Natural killer cell treated with Interleukin-12 subunit alpha and Interleukin-12 subunit beta and Interleukin-15 and Interleukin-18, amount 100 ng/mL, for 72 hours (primary cell): ENCODE measurements around the gene BICC1. TPM values are rescaled to one million over a fixed set of nuclear protein-coding genes. Genes with fewer than 3 reads are reported as not detected.

Source experiments
- ATAC-seq, 2 donors: fragments of 150-1000 bp; cut with Tn5 transposase in 1 of 2; sonication (Bioruptor Pico), chemical (Tn5 transposase) in 1 of 2; 2 replicates each; pipeline ENCODE4 v1.10.0; 2021
- DNase-seq: peaks from one replicate; pipeline ENCODE4 v3.0.0; 2022; ENCODE audit warnings: low spot score
- H3K27ac Mint-ChIP-seq, 2 donors: 1 replicate in 1 of 2; 2 replicates in 1 of 2; pipeline ENCODE4 v1.8.0; 2022; ENCODE audit warnings: mixed read lengths in 2 of 2, mild to moderate bottlenecking in 1 of 2, moderate library complexity in 1 of 2
- H3K27me3 Mint-ChIP-seq, 2 donors: 1 replicate in 1 of 2; 2 replicates in 1 of 2; pipeline ENCODE4 v1.8.0; 2022; ENCODE audit warnings: mixed read lengths in 2 of 2
- H3K36me3 Mint-ChIP-seq: one replicate; pipeline ENCODE4 v1.8.0; 2022; ENCODE audit warnings: mixed read lengths
- H3K4me1 Mint-ChIP-seq, 2 donors: 1 replicate in 1 of 2; 2 replicates in 1 of 2; pipeline ENCODE4 v1.8.0; 2022; ENCODE audit warnings: low read depth in 2 of 2, mixed read lengths in 2 of 2, mild to moderate bottlenecking in 1 of 2
- H3K4me3 Mint-ChIP-seq: one replicate; pipeline ENCODE4 v1.8.0; 2022; ENCODE audit warnings: mixed read lengths
- H3K9me3 Mint-ChIP-seq: 2 replicates; pipeline ENCODE4 v1.8.0; 2022; ENCODE audit warnings: mixed read lengths
- total RNA-seq, 2 donors: library from RNA; stranded (reverse); gene quantifications; one replicate each; pipeline ENCODE4 v1.2.3, GENCODE V29; 2022

Gene BICC1
- total RNA-seq, 2 donors from 2014 or later: 0.26 TPM; not detected in 1

DNA sequence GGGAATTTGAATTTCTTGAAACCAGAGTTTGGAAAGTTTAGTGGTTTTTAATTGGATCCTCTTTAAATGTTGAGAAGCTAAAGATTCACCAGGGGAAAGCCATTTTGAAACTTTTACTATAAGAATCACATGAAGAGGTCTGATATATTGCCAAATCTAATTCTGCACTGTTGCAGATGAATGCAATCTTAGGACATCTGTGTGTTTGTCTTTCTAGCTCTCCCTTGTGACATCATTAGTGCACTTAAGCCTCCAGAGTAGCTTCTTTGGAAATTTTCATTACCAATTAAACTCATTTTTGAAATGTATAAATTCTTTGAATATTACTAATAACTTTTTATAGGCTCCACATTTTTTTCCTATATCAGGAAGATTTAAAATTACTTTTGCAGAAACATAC is 160.2 kb downstream of the BICC1 start:
- DNase-seq: no peak
- peaks cover 5% of the 10 kb centered on the region for H3K9me3 Mint-ChIP-seq
- ATAC-seq: no peak
- peaks cover 9% of the 10 kb centered on the region for H3K36me3 Mint-ChIP-seq
- H3K27ac Mint-ChIP-seq: no peak overlapping the region
- no peaks in the 10 kb centered on the region for H3K4me1 Mint-ChIP-seq
- H3K27me3 Mint-ChIP-seq: peaks cover 0 to 2% of the 10 kb centered on the region in 2 donors
- no peak overlapping the region for H3K4me3 Mint-ChIP-seq

DNA sequence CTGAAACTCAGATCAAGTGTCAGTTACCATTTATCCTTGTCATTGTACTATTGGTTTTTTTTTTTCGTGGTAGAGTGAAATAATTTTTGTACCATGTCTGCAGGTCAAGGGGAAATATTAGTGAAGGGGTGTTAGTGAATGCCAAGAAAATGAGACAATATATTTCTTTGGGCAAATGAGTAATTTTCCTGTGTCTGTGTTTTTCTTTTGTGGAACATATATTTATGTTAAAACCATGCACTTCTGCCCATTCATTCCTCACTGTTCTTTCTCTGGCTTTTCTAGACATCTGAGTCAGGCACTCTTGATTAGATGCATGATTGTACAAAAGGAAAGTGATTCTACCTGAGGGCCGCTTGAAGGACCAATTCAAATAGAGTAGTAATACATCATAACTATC is 161.6 kb downstream of the BICC1 start:
- H3K9me3 Mint-ChIP-seq: peaks cover 14% of the 10 kb centered on the region
- no peaks in the 10 kb centered on the region for H3K4me1 Mint-ChIP-seq
- no peak for ATAC-seq
- H3K36me3 Mint-ChIP-seq: peaks cover 9% of the 10 kb centered on the region
- no peak for DNase-seq
- no peak overlapping the region for H3K27ac Mint-ChIP-seq
- peaks cover 0 to 2% of the 10 kb centered on the region in 2 donors for H3K27me3 Mint-ChIP-seq
- no peak overlapping the region for H3K4me3 Mint-ChIP-seq

DNA sequence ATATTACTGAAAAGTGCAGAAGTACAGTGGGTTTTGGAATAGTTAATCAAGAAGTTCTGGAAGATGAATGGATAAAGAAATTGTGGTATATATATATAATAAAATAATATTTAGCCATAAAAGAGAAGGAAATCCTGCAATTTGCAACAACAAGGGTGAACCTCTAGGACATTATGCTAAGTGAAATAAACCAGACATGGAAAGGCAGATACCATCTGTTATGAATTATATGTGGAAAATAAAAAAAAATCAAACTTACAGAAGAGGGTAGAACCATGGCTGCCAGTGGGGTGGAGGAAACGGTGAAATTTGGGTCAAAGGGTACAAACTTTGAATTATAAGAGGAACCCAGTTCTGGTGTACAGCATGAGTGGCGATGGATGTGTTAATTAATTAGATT is 162.6 kb downstream of the BICC1 start:
- Mint-ChIP-seq H3K4me1 (no peaks in the 10 kb centered on the region), H3K4me3 (no peak overlapping the region), H3K27me3 (peaks cover 0 to 2% of the 10 kb centered on the region in 2 donors), H3K9me3 (peaks cover 14% of the 10 kb centered on the region), H3K36me3 (peaks cover 9% of the 10 kb centered on the region), H3K27ac (no peak overlapping the region)
- DNase-seq (no peak), ATAC-seq (no peak)

DNA sequence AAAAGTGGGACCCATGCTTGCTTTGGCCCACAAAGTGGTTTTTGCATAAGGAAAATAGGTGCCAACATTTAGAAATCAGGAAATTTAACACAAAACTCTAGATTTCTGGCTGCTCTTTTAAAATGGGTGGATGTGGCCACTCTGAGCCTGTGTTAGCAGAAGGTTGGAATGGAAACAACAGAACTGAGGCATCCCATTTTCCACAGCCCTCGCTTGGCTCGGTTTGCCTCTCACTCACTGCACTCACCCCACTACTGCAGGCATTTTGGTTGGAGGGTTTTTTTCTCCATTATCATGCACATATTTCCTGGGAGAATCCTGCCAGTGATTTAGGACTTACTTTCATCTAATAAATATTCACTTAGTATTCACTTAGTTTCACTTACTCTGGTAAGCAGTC is 178.9 kb downstream of the BICC1 start:
- Mint-ChIP-seq H3K9me3 (peaks cover 2% of the 10 kb centered on the region), H3K4me3 (no peak overlapping the region), H3K27ac (no peak overlapping the region), H3K27me3 (no peaks in the 10 kb centered on the region), H3K36me3 (no peaks in the 10 kb centered on the region), H3K4me1 (no peaks in the 10 kb centered on the region)
- ATAC-seq (no peak), DNase-seq (no peak)

DNA sequence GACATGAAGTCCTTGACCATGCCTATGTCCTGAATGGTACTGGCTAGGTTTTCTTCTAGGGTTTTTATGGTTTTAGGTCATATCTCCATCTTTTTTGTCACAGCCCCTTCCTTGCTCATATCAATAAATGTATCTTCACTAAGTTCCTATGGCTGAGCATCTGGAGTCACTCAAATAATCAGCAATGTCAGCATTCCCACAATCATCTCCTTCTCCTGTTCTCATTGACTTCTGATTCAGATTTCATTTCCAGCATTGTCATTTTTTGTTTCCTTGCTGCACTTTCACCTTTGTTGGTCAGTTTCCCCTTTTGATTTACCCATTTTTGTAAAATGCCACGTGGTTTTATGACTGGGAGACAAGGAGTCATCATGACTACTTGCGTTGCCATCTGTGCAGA is 181.2 kb downstream of the BICC1 start:
- no peak overlapping the region for H3K27ac Mint-ChIP-seq
- no peaks in the 10 kb centered on the region for H3K36me3 Mint-ChIP-seq
- H3K27me3 Mint-ChIP-seq: no peaks in the 10 kb centered on the region
- no peaks in the 10 kb centered on the region for H3K9me3 Mint-ChIP-seq
- no peak overlapping the region for H3K4me3 Mint-ChIP-seq
- DNase-seq (no peak), ATAC-seq (no peak)
- H3K4me1 Mint-ChIP-seq: no peaks in the 10 kb centered on the region

DNA sequence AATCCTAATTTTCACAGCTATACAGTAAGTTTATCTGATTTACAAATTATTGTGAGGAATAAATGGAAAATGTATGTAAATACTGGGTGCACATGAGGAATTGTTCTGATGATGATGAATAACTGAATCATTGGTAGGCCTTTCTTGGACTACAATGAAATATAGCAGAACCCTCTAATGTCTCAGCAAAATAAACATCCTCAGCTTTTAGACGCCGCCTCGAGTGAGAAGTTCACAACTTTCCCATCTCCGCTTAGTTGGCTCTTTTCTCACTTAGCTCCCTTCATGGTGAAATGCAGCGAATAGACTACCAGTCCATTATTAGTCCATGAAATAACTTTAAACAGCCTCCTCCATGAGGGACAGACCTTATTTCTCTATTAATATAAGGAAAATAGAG is 182.3 kb downstream of the BICC1 start:
- Mint-ChIP-seq H3K27ac (no peak overlapping the region), H3K4me3 (no peak overlapping the region), H3K9me3 (no peaks in the 10 kb centered on the region), H3K27me3 (no peaks in the 10 kb centered on the region), H3K4me1 (no peaks in the 10 kb centered on the region), H3K36me3 (no peaks in the 10 kb centered on the region)
- DNase-seq (no peak), ATAC-seq (no peak)

DNA sequence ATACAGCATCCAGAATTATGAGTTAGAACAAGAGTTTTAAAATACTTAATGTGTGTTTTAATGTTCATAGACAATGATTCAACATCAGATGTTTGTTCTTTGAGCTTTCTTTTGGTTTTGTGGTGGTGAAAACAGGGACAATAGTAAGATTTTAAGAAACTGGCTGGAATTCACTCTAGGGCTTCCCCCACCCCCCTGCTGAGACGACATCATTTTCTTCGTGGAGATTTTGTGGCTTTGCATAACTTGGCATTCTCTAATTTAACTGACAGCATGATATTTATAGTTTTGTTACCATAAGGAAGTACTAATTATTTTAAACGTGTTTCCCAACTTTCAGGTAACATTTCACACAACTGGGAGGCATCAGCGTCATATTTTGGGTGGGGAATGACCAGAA is 184.1 kb downstream of the BICC1 start:
- Mint-ChIP-seq H3K4me1 (no peaks in the 10 kb centered on the region), H3K27me3 (no peaks in the 10 kb centered on the region), H3K27ac (no peak overlapping the region), H3K9me3 (no peaks in the 10 kb centered on the region), H3K4me3 (no peak overlapping the region), H3K36me3 (no peaks in the 10 kb centered on the region)
- no peak for DNase-seq
- ATAC-seq: no peak

DNA sequence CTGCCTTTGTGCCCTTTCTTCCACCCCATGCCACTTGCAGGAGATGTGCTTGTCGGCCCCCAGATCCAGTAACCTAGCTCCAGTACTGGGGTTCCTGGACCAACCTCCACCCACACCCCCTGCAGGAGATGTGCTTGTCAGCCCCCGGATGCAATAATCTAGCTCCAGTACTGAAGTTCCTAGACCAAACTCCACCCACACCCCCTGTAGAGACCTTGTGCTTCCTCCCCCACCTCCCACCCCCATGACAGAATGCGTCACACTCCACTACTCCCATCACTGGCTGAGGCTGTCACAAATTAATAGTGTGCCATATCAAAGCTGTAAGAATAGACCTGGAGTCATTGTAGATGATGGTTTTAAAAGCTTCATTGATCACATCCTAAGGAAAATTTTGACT is 185.0 kb downstream of the BICC1 start:
- Mint-ChIP-seq H3K27me3 (no peaks in the 10 kb centered on the region), H3K9me3 (no peaks in the 10 kb centered on the region), H3K4me1 (no peaks in the 10 kb centered on the region), H3K27ac (no peak overlapping the region), H3K36me3 (no peaks in the 10 kb centered on the region), H3K4me3 (no peak overlapping the region)
- ATAC-seq (no peak), DNase-seq (no peak)

DNA sequence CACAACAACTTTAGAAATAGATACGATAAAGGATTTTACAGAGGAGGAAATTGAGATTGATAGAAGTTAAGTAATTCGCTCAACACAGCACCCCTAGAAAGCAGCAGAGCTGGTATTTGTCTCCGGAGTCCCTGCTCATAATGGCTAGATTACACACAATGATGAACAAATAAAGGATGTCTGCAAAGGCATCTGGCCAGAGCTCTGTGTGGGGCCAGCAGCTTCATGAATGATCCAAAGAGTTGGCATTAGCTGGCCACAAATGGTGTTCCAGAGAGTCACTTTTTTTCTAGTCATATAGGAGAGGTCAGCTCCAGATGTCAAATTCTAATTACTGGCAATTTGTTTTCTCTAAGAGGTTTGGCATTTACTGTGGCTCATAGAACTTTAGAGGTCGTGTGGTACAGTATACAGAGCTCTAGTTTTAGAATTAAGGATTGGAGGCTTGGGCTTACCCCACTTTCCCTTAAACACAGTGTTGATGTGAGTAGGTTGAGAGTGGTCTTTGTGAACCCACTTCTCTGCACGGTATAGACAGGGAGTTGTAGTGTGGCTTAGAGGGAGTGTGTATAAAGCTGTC is 186.2 kb downstream of the BICC1 start:
- Mint-ChIP-seq H3K27me3 (no peaks in the 10 kb centered on the region), H3K4me3 (no peak overlapping the region)

DNA sequence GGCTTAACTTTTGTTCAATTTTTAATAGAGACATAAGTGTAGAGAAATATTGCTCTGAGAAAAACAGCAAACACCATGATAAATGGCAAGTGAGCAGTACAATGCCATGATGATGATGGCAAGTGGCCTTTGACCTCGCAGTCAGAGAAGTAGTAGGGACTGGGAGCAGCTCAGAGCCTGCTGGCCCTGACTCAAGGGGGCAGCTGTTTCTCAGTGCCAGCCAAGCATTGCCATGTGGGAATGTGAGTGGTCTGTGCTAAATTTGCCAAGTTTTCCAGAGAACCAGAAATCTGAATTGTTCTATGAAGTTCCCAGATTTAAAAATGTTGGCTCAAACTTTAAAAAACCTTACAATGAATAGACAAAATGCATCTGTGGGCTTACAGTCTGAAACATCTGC is 187.9 kb downstream of the BICC1 start:
- no peak for ATAC-seq
- H3K36me3 Mint-ChIP-seq: no peaks in the 10 kb centered on the region
- H3K4me1 Mint-ChIP-seq: no peaks in the 10 kb centered on the region
- H3K9me3 Mint-ChIP-seq: no peaks in the 10 kb centered on the region
- no peak overlapping the region for H3K4me3 Mint-ChIP-seq
- H3K27me3 Mint-ChIP-seq: no peaks in the 10 kb centered on the region
- H3K27ac Mint-ChIP-seq: no peak overlapping the region
- no peak for DNase-seq

More for the DNA sequence above, 186.2 kb downstream of the BICC1 start:
- no peak for DNase-seq
- Mint-ChIP-seq H3K27ac (no peak overlapping the region), H3K9me3 (no peaks in the 10 kb centered on the region), H3K36me3 (no peaks in the 10 kb centered on the region), H3K4me1 (no peaks in the 10 kb centered on the region)
- ATAC-seq: no peak

DNA sequence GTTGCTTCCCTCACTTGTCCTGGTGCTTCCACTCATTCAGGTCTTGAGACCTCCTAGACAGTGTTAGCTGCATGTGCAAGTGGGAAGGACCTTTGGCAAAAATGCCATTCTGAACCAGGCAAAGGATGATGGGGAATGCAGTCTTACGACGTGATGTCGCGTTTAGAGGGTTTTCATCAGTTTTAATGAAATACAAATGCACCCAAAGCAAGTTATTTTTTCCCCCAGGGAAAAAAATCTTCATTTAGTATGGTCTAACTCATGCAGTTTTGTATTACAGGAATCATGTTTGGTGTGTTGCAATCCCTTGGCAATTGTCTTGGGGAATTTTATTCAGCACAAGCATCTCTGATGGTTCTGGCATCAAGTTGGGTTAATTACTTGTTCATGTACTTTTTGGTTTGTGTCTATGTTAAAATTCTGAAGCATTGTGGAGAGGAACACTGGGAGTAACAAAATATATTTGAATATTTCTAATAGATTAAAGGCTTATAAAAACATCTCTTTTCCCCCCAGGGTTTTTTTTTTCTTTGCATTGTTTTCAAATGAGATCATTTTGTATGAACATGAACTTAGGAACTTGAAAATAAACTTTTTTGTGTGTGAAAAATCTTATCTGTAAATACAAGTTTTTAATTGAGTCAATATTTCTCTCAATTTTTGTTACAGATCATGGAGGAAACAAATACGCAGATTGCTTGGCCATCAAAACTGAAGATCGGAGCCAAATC is 188.9 kb downstream of the BICC1 start:
- Mint-ChIP-seq H3K27ac (no peak overlapping the region), H3K4me3 (no peak overlapping the region), H3K9me3 (no peaks in the 10 kb centered on the region)

DNA sequence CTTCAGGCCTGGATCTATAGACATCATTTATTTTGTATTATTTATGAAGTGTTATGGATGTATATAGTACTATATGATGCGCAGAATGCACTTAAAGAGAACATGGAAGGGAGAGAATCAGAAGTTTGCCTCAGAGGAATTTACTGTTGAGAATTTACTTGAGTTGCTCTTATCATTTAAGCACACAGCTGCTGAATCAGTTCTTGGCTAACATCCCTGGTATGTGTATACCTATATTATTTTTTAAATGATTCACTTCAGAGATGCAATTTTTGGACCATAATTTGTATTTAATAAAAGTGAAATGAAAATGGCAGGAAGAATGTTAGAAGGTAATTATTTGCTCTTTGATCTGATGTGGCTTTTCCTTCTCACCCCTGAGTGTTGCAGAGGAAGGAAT is 191.6 kb downstream of the BICC1 start:
- Mint-ChIP-seq H3K4me1 (no peaks in the 10 kb centered on the region), H3K27ac (no peak overlapping the region), H3K36me3 (no peaks in the 10 kb centered on the region), H3K4me3 (no peak overlapping the region), H3K27me3 (no peaks in the 10 kb centered on the region), H3K9me3 (peaks cover 5% of the 10 kb centered on the region)
- DNase-seq (no peak), ATAC-seq (no peak)

More for the DNA sequence above, 188.9 kb downstream of the BICC1 start:
- H3K4me1 Mint-ChIP-seq: no peaks in the 10 kb centered on the region
- H3K27me3 Mint-ChIP-seq: no peaks in the 10 kb centered on the region
- H3K36me3 Mint-ChIP-seq: no peaks in the 10 kb centered on the region
- ATAC-seq: no peak
- no peak for DNase-seq

DNA sequence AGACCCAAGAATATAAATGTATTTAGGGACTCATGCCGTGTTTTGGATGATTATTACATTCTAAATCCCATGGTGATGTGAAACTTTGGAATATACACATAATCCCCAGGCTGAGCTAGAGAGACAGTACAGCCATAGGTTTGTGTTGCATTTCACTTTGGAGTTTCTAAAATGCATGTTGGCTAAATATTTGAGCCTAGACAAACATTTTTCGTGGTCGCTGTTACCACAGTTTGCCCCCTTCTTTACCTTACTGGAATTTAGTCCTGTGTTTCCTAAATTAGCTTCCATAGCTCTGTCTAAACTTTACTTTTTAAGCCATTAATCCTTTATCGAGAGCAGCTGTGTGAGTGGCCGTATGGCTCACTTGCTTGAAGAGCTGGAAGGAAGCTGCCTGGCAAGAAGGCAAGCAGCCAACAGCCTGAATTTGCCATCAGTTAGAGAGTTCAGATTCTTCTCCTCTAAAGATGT is 192.0 kb downstream of the BICC1 start:
- Mint-ChIP-seq H3K36me3 (no peaks in the 10 kb centered on the region), H3K4me3 (no peak overlapping the region), H3K27me3 (no peaks in the 10 kb centered on the region), H3K4me1 (no peaks in the 10 kb centered on the region), H3K27ac (no peak overlapping the region), H3K9me3 (peaks cover 5% of the 10 kb centered on the region)
- no peak for DNase-seq
- no peak for ATAC-seq

DNA sequence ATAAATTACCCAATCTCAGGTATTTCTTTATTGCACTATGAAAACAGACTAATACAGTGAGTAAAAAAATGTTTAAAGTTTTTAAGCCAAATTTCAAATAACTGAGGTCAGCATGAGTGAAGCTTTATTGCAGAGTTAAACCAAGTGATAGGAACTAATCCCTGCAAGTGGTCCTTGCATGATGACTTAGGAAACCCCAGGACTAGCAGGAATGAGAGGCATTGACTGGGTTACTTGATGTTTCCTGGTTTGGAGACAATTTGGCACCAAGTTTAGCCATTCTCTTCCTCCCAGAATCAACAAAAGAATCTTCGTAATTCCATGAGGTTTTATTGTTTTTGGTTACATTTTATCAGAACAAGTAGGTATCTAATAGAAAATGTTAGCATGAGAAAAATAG is 194.2 kb downstream of the BICC1 start:
- DNase-seq: no peak
- no peaks in the 10 kb centered on the region for H3K36me3 Mint-ChIP-seq
- ATAC-seq: no peak
- no peak overlapping the region for H3K4me3 Mint-ChIP-seq
- H3K4me1 Mint-ChIP-seq: no peaks in the 10 kb centered on the region
- no peak overlapping the region for H3K27ac Mint-ChIP-seq
- H3K9me3 Mint-ChIP-seq: peaks cover 5% of the 10 kb centered on the region
- no peaks in the 10 kb centered on the region for H3K27me3 Mint-ChIP-seq

DNA sequence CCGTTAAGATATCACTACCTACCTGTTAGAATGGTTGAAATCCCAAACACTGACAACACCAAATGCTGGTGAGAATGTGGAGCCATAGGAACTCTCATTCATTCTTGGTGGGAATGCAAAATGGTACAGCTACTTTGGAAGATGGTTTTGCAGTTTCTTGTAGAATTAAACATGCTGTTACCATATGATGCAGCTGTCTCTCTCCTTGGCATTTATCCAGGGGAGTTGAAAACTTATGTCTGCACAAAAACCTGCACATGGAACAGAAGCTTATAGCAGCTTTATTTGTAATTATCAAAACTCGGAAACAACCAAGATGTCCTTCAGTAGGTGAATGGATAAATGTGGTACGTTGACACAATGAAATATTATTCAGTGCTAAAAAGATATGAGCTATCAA is 199.5 kb downstream of the BICC1 start:
- H3K36me3 Mint-ChIP-seq: no peaks in the 10 kb centered on the region
- no peak overlapping the region for H3K4me3 Mint-ChIP-seq
- H3K27ac Mint-ChIP-seq: no peak overlapping the region
- no peak for ATAC-seq
- H3K27me3 Mint-ChIP-seq: no peaks in the 10 kb centered on the region
- no peaks in the 10 kb centered on the region for H3K4me1 Mint-ChIP-seq
- no peak for DNase-seq
- peaks cover 4% of the 10 kb centered on the region for H3K9me3 Mint-ChIP-seq
